OCI-LY7 (cell line): ENCODE measurements around the gene ATG9B. TPM values are rescaled to one million over a fixed set of nuclear protein-coding genes. Genes with fewer than 3 reads are reported as not detected.

Experiments used
- BruUV-seq: library from RNA; stranded (reverse); fragments of 400-500 nt; replicated peaks from 2 replicates; lab custom pipeline; 2021; lab: Mats Ljungman, UMichigan
- CTCF ChIA-PET: fragments of 300-600 bp; sonication (Branson Sonifier 250); formaldehyde crosslinking; loops from one replicate; lab custom pipeline; 2022; ENCODE audit warnings: antibody characterized with exemption; ENCODE audit not compliant: unreplicated experiment; lab: Charles Lee
- POLR2A ChIA-PET: fragments of 300-600 bp; sonication (Branson Sonifier 250); formaldehyde crosslinking; loops from one replicate; lab custom pipeline; 2022; ENCODE audit warnings: antibody characterized with exemption; lab: Charles Lee
- DNase-seq: peaks from one replicate; pipeline ENCODE4 v3.0.0-alpha.2; 2015; ENCODE audit warnings: low spot score
- H2AFZ ChIP-seq: fragments of 200-600 bp; sonication (generic), shearing (Covaris generic); 2 replicates; pipeline ENCODE4 v1.6.1; 2014; ENCODE audit warnings: mild to moderate bottlenecking, antibody characterized with exemption, low read length, moderate library complexity
- H3K27ac ChIP-seq: fragments of 200-600 bp; sonication (generic); 2 replicates; pipeline ENCODE4 v1.5.1; 2014; ENCODE audit warnings: mixed run types, low read depth, mild to moderate bottlenecking, moderate library complexity, low read length, inconsistent platforms; ENCODE audit not compliant: poor library complexity, severe bottlenecking
- H3K36me3 ChIP-seq: fragments of 200-600 bp; sonication (generic); 2 replicates; pipeline ENCODE4 v1.6.1; 2014; ENCODE audit warnings: mild to moderate bottlenecking, antibody characterized with exemption, low read length, moderate library complexity, mixed read lengths; ENCODE audit not compliant: insufficient read depth
- H3K4me1 ChIP-seq: fragments of 200-600 bp; sonication (generic); 2 replicates; pipeline ENCODE4 v1.5.1; 2014; ENCODE audit warnings: mild to moderate bottlenecking, low read length; ENCODE audit not compliant: insufficient read depth, poor library complexity, severe bottlenecking
- H3K4me2 ChIP-seq: fragments of 200-600 bp; sonication (generic); 2 replicates; pipeline ENCODE4 v1.6.1; 2014; ENCODE audit warnings: mild to moderate bottlenecking, low read length
- H3K4me3 ChIP-seq: fragments of 200-600 bp; sonication (generic); 2 replicates; pipeline ENCODE4 v1.5.1; 2014; ENCODE audit warnings: mild to moderate bottlenecking, low read depth, low read length; ENCODE audit not compliant: poor library complexity, severe bottlenecking
- H3K79me2 ChIP-seq: fragments of 200-600 bp; sonication (generic); 2 replicates; pipeline ENCODE4 v1.6.1; 2016; ENCODE audit warnings: low read depth, mild to moderate bottlenecking, low read length, moderate library complexity, mixed read lengths; ENCODE audit not compliant: insufficient read depth
- H3K9me2 ChIP-seq: fragments of 200-600 bp; sonication (generic); 2 replicates; pipeline ENCODE4 v1.6.1; 2016; ENCODE audit warnings: mild to moderate bottlenecking, low read length, mixed read lengths; ENCODE audit not compliant: insufficient read depth
- H3K9me3 ChIP-seq: fragments of 200-600 bp; sonication (generic); 2 replicates; pipeline ENCODE4 v1.6.1; 2014; ENCODE audit warnings: mild to moderate bottlenecking, mixed run types, low read length, mixed read lengths
- H4K20me1 ChIP-seq: fragments of 200-600 bp; sonication (generic); 2 replicates; pipeline ENCODE4 v1.6.1; 2014; ENCODE audit warnings: mild to moderate bottlenecking, antibody characterized with exemption, low read length, moderate library complexity, mixed read lengths; ENCODE audit not compliant: insufficient read depth
- CTCF ChIP-seq: fragments of 200-600 bp; sonication (generic); conservative IDR thresholded peaks from 2 replicates; pipeline ENCODE4 v1.5.1; 2014; ENCODE audit warnings: mild to moderate bottlenecking, antibody characterized with exemption, low read length, moderate library complexity, mixed read lengths
- EZH2phosphoT487 ChIP-seq: fragments of 200-600 bp; sonication (generic); IDR thresholded peaks from 2 replicates; pipeline ENCODE4 v1.6.1; 2018; ENCODE audit warnings: low read depth, borderline replicate concordance, mild to moderate bottlenecking, mixed run types, antibody characterized with exemption, low read length, moderate library complexity, mixed read lengths
- intact Hi-C: fragments of 100-400 bp; cut with micrococcal nuclease; formaldehyde crosslinking; loops from one replicate; pipeline ENCODE4 v1.10.0; 2022; ENCODE audit not compliant: unreplicated experiment
- total RNA-seq, 2 experiments: library from RNA; depleted of rRNA in 1 of 2; stranded (reverse); fragments of >200 nt in 1 of 2; shearing (Covaris generic) in 1 of 2; gene quantifications; 2 replicates each; pipeline ENCODE4 v1.2.3, GENCODE V29; 2014 to 2022

The ATG9B gene
- total RNA-seq, 2 experiments from 2014 or later, result 0.97 to 1.1 TPM

DNA sequence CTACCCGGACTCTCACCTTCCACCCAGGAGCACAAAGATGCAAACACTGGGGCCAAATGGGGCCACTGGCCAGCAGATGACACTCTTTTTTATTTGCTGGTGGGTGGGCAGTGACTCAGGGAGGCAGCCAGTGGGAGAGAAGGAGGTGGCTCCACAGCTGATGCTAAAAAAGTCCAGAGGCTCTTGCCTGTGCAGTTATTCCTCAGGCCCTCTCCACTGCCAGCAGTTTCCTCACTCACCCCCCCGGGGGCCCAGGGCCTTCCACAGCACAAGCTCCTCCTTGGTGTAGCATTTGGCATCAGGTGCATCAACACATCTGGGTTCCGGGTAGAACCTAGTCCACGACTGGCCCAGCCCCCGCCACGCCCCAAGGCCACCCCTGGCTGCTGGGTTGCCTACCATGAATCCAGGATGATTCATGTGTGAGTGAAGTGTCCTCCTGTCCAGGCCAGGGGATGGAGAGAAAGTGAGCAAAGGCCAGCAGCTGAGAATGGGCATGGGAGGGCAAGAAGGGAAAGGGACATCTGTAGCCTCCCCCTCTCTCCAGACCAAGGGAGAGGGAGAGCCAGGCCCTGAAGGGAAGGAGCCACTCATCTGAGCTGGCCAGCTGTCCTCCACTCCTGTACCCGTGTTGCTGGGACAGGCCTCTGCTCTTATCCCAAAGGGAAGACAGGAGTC is 44.4 kb downstream of the ATG9B start:
- Histone ChIP-seq H2AFZ (no peak overlapping the region), H3K4me3 (no peak overlapping the region), H3K4me2 (no peak overlapping the region), H3K79me2 (no peaks in the 10 kb centered on the region), H3K36me3 (no peaks in the 10 kb centered on the region), H4K20me1 (no peaks in the 10 kb centered on the region), H3K27ac (no peak overlapping the region), H3K9me3 (no peaks in the 10 kb centered on the region), H3K4me1 (peaks cover 34% of the 10 kb centered on the region), H3K9me2 (no peaks in the 10 kb centered on the region)
- POLR2A ChIA-PET, result interaction anchor here (1.1 to 1.4 kb wide), 2 partner anchors 14 to 81 kb away, joined by 3 to 4 read pairs; no protein-coding TSS in a partner anchor
- DNase-seq, result no peak
- intact Hi-C loops, result loop anchor here (10.0 kb wide), 2 partner anchors 105 to 605 kb away; partner anchors contain the start of genes AGAP3, FASTK, TMUB1 and ZNF775
- CTCF ChIA-PET, result interaction anchor here (0.6 kb wide), 1 partner anchor 83 kb away, joined by 3 read pairs; no protein-coding TSS in a partner anchor
- no TSS peak for BruUV-seq
- TF ChIP-seq CTCF, result no peak
- TF ChIP-seq EZH2phosphoT487, result no peak

DNA sequence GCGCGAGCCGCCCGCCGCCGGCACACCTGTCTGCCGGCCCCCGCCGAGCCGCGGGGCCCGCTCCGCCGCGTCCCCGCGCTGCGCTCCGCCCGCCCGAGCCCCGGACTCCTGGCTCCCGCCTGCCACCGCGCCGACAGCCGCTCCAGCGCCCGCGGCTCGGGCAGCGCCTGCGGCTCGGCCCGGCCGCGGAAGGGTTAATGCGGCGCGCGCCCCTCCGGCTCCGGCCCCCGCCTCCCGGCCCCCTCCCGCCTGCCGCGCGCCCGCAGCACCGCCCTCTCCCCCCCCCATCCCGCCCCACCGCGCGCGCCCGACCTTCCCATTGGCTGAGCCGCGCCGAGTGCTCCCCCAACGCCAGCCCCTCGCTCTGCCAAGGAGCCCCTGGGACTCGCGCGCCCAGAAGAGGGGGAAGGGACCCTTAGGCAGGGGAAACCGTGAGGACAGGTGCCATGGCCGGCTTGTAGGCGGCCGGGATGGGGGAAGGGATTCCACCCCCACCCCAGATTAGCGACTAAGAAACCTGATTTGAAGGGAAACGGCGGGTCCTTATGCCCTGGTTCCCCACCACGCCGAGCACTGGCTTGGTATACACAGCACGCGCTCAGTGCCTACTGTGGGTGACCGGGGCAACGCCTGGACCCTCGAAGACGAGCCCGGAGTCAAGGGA is 46.0 kb downstream of the ATG9B start, which contains the start of gene KCNH2:
KCNH2 (minus strand) TSS at position 196 of the 664 bp plus-strand sequence. CDS start 408 bp downstream, outside the sequence.
- Histone ChIP-seq H3K4me3 (peak within 1 kb of the TSS; percentile 72), H3K4me1 (peaks cover 45% of the 10 kb centered on the region), H3K4me2 (peak within 1 kb of the TSS; percentile 97), H4K20me1 (no peaks in the 10 kb centered on the region), H3K27ac (peak within 1 kb of the TSS; percentile 9), H3K79me2 (no peaks in the 10 kb centered on the region), H3K9me3 (no peaks in the 10 kb centered on the region), H3K36me3 (no peaks in the 10 kb centered on the region), H3K9me2 (no peaks in the 10 kb centered on the region), H2AFZ (peak within 1 kb of the TSS; percentile 80)
- no peak for TF ChIP-seq CTCF
- no peak for TF ChIP-seq EZH2phosphoT487
- DNase-seq, result peak; percentile 78
- ChIA-PET POLR2A (interaction anchor here (0.7 to 1.4 kb wide), 2 partner anchors 80 to 295 kb away, joined by 3 to 5 read pairs; no protein-coding TSS in a partner anchor), CTCF (interaction anchor here (0.6 kb wide), 1 partner anchor 10 kb away, joined by 6 read pairs; no protein-coding TSS in a partner anchor)
- intact Hi-C loops, result loop anchor here (10.0 kb wide), 2 partner anchors 107 to 603 kb away; partner anchors contain the start of genes AGAP3, FASTK, TMUB1 and ZNF775
- no TSS peak for BruUV-seq
